ENCODE data around the gene BLACAT1.

BLACAT1 gene

DNA sequence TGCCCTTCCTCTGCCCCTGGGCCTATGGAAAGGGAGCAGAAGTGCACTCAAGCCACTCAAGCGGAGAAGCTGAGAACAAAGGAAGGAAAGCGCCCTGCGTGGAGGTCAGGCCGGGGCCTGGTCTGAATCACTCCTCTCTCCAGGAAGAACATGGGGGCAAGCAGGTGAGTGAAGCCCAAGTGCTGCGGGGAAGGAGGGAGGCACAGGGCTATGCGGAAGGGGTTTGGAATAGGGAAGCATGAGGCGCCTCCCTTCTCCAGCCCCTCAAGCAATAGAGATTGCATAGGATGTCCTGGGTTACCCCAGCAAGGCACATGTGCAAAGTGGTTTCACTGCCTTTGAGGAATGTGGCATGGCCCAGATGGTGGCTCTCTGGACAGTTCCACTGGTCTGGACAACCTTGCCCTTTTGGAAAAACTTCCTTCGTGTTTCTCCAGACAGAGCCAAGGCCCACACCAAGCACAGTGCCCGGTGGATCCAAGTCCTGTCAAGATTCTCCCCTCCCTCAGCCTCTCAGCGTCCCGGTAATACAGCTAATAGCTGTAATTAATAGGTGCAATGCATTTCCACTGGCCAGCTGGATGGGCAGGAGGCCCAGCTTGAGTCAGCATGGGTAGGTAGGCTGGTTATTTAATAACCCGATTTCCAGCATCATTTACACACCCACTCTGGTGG, 13.7 kb downstream of the BLACAT1 start:
- no peak for DNase-seq (ENCODE audit: low read depth)
- H3K4me3 ChIP-seq (ENCODE audit: control insufficient read depth, low read depth, low read length), result no peak overlapping the region
- TF ChIP-seq, protein P1, sequence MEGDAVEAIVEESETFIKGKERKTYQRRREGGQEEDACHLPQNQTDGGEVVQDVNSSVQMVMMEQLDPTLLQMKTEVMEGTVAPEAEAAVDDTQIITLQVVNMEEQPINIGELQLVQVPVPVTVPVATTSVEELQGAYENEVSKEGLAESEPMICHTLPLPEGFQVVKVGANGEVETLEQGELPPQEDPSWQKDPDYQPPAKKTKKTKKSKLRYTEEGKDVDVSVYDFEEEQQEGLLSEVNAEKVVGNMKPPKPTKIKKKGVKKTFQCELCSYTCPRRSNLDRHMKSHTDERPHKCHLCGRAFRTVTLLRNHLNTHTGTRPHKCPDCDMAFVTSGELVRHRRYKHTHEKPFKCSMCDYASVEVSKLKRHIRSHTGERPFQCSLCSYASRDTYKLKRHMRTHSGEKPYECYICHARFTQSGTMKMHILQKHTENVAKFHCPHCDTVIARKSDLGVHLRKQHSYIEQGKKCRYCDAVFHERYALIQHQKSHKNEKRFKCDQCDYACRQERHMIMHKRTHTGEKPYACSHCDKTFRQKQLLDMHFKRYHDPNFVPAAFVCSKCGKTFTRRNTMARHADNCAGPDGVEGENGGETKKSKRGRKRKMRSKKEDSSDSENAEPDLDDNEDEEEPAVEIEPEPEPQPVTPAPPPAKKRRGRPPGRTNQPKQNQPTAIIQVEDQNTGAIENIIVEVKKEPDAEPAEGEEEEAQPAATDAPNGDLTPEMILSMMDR (conservative IDR thresholded peaks at IDR 0.05; ENCODE audit: control insufficient read depth, insufficient read depth, low read depth, low read length), result no peak

DNA sequence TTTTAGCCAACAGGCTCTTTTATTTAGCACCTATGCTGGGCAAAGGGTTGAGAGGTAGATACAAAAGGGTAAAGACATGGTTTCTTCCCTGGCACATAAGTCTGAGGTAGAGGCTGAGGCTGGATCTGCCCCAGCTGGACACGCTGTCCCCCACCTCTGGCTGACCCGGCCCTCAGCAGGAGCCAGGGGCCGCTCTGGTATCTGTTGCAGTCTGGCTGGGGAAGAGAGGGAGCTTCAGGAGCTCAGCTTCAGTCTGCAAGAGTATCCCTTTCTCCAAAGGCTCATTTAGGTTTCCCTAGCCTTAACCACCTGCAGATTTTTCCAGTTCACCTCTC, 14.2 kb downstream of the BLACAT1 start:
- TF ChIP-seq, protein P1 (conservative IDR thresholded peaks at IDR 0.05; ENCODE audit: control insufficient read depth, insufficient read depth, low read depth, low read length), result no peak
- no peak for DNase-seq (ENCODE audit: low read depth)
- no peak overlapping the region for H3K4me3 ChIP-seq (ENCODE audit: control insufficient read depth, low read depth, low read length)

DNA sequence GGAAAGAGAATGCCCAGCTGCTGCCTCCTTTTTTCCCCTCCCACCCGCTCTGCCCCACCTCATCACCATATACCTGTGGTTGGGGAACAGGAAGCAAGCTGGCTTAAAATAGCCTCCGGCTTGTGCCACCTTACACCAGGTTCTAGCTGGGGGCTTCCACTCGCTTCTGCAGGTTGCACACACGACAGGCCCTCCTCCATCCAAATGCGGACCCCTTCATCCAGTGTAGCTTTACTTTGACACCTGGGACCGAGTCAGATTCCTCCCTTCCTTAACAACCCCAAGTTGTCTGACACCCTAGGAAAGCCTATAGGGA, 14.6 kb downstream of the BLACAT1 start:
- TF ChIP-seq, protein P1 (conservative IDR thresholded peaks at IDR 0.05; ENCODE audit: control insufficient read depth, insufficient read depth, low read depth, low read length), result no peak
- DNase-seq (ENCODE audit: low read depth), result no peak
- no peak overlapping the region for H3K4me3 ChIP-seq (ENCODE audit: control insufficient read depth, low read depth, low read length)

DNA sequence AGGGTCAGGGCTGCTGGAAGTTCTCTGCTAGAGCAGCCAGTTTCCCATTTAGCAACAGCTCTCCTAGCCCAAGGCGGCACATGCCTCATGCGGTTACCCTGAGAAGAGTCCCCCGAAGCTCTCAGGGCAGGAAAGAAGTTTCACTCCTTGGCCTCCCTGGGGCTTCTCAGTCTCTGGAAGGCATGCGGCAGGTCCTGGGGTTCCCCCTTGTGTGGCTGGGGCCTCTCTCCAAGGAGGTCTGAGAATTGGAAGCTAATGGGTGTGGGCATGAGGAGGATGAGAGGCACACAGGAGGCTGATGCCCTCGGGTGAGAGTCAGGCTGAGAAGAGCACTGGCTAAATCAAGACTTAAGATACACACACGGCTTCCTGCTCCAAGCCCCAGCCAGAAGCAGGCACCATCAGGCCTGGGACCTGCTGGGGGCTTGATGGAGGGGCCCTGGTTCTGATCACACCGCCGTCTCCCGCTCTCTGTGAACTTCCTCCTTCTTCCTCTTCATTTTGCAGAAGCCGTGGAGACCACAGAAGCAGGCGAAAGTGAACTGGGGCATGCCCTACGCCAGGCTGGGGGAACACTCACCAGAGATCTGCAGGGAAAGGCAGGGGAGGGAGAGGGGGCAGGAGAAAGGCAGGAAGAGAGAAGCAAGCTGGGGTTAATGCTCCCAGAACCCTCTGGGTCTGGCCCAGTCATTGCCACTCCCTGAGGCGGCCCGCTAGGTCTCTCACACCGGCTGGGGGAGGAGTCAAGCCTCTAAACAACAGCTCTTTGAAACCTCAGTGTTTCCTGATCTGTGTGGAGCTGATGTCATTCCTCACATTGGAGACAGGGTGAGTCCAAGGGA, 15.1 kb downstream of the BLACAT1 start:
- TF ChIP-seq, protein P1 (conservative IDR thresholded peaks at IDR 0.05; ENCODE audit: control insufficient read depth, insufficient read depth, low read depth, low read length), result no peak
- H3K4me3 ChIP-seq (ENCODE audit: control insufficient read depth, low read depth, low read length), result no peak overlapping the region
- DNase-seq (ENCODE audit: low read depth), result peak; percentile 35

DNA sequence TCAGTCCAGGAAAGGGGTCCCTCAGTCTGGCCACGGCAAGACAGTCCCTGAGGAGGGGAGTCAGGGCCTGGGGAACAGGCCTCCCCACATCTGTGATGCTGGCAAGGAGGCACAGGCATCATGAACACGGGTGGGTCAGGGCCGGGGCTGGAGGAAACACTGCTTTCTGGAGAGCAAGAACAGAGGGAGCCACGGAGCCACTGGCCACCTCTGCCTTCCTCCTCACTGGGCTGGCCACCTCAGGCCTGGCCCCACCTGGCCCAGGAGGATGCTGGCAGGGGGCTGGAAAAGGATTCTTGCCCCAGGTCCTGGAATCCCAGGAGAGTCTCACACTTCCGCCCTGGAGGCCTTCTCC, 15.7 kb downstream of the BLACAT1 start:
- TF ChIP-seq, protein P1 (conservative IDR thresholded peaks at IDR 0.05; ENCODE audit: control insufficient read depth, insufficient read depth, low read depth, low read length), result no peak
- no peak overlapping the region for H3K4me3 ChIP-seq (ENCODE audit: control insufficient read depth, low read depth, low read length)
- no peak for DNase-seq (ENCODE audit: low read depth)

DNA sequence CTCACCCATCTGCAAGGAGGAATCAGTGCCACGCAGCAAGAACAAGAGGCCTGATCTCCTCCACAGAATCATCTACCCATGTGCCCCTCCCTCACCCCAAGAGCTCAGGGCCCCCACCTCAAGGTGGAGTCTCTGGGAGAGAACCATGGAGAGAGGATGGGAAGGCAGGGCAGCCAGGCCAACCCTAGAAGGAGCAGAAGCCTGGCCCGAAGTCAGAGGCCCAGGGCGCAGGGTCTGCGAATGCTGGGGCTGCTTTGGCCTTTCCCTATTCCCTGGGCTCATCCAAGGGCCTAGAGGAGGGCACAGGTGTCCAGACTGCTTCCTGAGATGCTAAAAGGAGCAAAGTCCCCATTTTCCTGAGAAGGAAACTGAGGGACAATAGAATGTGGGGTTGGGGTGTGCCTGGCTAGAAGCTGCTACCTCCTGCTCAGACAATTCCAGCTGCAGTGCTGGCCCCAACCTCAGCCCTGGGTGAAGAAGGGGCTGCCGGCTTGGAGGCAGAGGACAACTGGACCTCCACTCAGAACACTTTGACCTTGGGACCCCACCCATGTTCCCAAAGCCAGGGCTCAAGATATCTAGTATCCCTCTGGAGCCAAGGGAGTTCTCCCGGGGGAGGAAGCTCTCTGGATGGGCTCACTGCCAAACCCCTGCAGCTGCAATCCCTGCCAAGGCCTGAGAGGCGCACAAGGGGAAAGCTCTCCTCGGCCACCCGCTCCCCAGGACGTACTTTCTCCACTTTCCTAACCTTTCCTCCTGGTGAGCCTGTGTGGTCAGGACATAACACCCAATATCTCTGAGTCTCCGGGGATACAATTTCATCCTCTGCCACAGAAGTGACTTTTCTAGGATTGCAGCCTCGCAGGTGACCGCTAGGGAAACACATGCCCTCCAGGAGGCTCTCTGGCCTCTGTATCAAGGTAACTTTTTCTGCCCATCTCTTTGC, 17.4 kb downstream of the BLACAT1 start:
- TF ChIP-seq, protein P1 (conservative IDR thresholded peaks at IDR 0.05; ENCODE audit: control insufficient read depth, insufficient read depth, low read depth, low read length), result peak; percentile 60
- peak; percentile 68 for DNase-seq (ENCODE audit: low read depth)
- H3K4me3 ChIP-seq (ENCODE audit: control insufficient read depth, low read depth, low read length), result no peak overlapping the region
